SK-N-SH treated with all-trans-retinoic acid at 6 μM for 48 hours (cell line): ENCODE measurements around the gene GDF2.

Experiments
- ARNTL ChIP-seq: fragments of 450-650 bp; formaldehyde crosslinking; IDR thresholded peaks from 2 replicates; pipeline ENCODE4 v1.5.0; 2020; ENCODE audit warnings: low read depth, mild to moderate bottlenecking, moderate library complexity, borderline replicate concordance
- CSDC2 ChIP-seq: fragments of 250-450 bp; sonication (Bioruptor Pico); IDR thresholded peaks from 2 replicates; pipeline ENCODE4 v1.5.0; 2020; ENCODE audit warnings: mild to moderate bottlenecking, moderate library complexity
- ESRRG ChIP-seq: fragments of 250-450 bp; sonication (Bioruptor Pico); IDR thresholded peaks from 2 replicates; pipeline ENCODE4 v1.6.1; 2021; ENCODE audit warnings: mild to moderate bottlenecking
- ISL1 ChIP-seq: fragments of 250-450 bp; sonication (Bioruptor Pico); IDR thresholded peaks from 2 replicates; pipeline ENCODE4 v2.1.2; 2022; ENCODE audit warnings: mild to moderate bottlenecking, moderate library complexity
- RARB ChIP-seq: fragments of 250-450 bp; sonication (Bioruptor Pico); IDR thresholded peaks from 2 replicates; pipeline ENCODE4 v1.8.0; 2021; ENCODE audit warnings: mild to moderate bottlenecking, moderate library complexity
- TCF4 ChIP-seq: fragments of 250-450 bp; sonication (Bioruptor Pico); IDR thresholded peaks from 2 replicates; pipeline ENCODE4 v1.8.0; 2021; ENCODE audit warnings: mild to moderate bottlenecking, moderate library complexity, borderline replicate concordance
- TOX ChIP-seq: fragments of 250-450 bp; sonication (Bioruptor Pico); IDR thresholded peaks from 2 replicates; pipeline ENCODE4 v1.8.0; 2021; ENCODE audit warnings: mild to moderate bottlenecking, moderate library complexity, borderline replicate concordance
- ZFP30 ChIP-seq: fragments of 450-650 bp; formaldehyde crosslinking; IDR thresholded peaks from 2 replicates; pipeline ENCODE4 v1.5.0; 2022; ENCODE audit warnings: mild to moderate bottlenecking, moderate library complexity
- ZNF8 ChIP-seq: fragments of 450-650 bp; formaldehyde crosslinking; IDR thresholded peaks from 2 replicates; pipeline ENCODE4 v1.5.0; 2020; ENCODE audit warnings: mild to moderate bottlenecking, moderate library complexity
- TF ChIP-seq, protein P1 (sequence below): fragments of 250-450 bp; sonication (Bioruptor Pico); IDR thresholded peaks from 2 replicates; pipeline ENCODE4 v1.8.0; 2020; ENCODE audit warnings: mild to moderate bottlenecking, moderate library complexity, borderline replicate concordance
- TF ChIP-seq, protein P2 (sequence below): fragments of 250-450 bp; sonication (Bioruptor Pico); IDR thresholded peaks from 2 replicates; pipeline ENCODE4 v1.5.1; 2020; ENCODE audit warnings: low read depth, mild to moderate bottlenecking, moderate library complexity

DNA sequence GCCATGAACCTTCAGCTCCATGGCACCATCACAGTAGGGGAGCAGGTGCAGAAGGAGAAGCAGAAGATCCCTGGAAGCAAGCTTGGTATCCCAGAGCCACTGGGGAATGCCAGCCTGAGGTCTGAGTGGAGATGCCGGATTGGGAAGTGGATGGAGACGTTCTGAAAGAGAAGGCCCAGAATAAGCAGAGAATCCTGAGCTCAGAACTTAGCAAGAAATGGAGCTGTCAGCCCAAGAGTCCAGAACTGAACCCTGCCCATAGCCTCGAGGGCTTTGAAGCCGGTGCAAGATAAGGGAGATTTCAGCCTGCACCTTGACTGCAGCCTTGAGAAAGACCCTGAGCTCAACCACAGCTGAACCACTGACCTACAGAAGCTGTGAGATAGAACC is 36.1 kb upstream of the GDF2 start:
- no peak for TF ChIP-seq ARNTL (CRISPR knock-in tag)
- no peak for TF ChIP-seq CSDC2 (CRISPR knock-in tag)
- TF ChIP-seq RARB, result no peak
- TF ChIP-seq TOX, result no peak
- no peak for TF ChIP-seq ZFP30 (CRISPR knock-in tag)
- TF ChIP-seq TCF4 (CRISPR knock-in tag), result no peak
- no peak for TF ChIP-seq ISL1
- TF ChIP-seq, protein P1, sequence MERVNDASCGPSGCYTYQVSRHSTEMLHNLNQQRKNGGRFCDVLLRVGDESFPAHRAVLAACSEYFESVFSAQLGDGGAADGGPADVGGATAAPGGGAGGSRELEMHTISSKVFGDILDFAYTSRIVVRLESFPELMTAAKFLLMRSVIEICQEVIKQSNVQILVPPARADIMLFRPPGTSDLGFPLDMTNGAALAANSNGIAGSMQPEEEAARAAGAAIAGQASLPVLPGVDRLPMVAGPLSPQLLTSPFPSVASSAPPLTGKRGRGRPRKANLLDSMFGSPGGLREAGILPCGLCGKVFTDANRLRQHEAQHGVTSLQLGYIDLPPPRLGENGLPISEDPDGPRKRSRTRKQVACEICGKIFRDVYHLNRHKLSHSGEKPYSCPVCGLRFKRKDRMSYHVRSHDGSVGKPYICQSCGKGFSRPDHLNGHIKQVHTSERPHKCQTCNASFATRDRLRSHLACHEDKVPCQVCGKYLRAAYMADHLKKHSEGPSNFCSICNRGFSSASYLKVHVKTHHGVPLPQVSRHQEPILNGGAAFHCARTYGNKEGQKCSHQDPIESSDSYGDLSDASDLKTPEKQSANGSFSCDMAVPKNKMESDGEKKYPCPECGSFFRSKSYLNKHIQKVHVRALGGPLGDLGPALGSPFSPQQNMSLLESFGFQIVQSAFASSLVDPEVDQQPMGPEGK (CRISPR knock-in tag), result no peak
- TF ChIP-seq, protein P2, sequence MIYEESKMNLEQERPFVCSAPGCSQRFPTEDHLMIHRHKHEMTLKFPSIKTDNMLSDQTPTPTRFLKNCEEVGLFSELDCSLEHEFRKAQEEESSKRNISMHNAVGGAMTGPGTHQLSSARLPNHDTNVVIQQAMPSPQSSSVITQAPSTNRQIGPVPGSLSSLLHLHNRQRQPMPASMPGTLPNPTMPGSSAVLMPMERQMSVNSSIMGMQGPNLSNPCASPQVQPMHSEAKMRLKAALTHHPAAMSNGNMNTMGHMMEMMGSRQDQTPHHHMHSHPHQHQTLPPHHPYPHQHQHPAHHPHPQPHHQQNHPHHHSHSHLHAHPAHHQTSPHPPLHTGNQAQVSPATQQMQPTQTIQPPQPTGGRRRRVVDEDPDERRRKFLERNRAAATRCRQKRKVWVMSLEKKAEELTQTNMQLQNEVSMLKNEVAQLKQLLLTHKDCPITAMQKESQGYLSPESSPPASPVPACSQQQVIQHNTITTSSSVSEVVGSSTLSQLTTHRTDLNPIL, result no peak
- TF ChIP-seq ZNF8 (CRISPR knock-in tag), result no peak
- no peak for TF ChIP-seq ESRRG (CRISPR knock-in tag)
